GM18951 (cell line): Measurements from ENCODE around the gene STUB1.
"Not testable (repeated sequence)": the region's sequence is repeated elsewhere in the genome, so short reads cannot be mapped to it uniquely, and the experiment has no call there.

Experiments used
- POLR2A ChIP-seq: IDR thresholded peaks from 4 replicates; pipeline ENCODE4 v1.6.1; 2011; ENCODE audit warnings: mild to moderate bottlenecking; ENCODE audit not compliant: insufficient read length, insufficient read depth; ENCODE audit errors: extremely low read depth
- in situ Hi-C: fragments of 300-500 bp; cut with MboI; formaldehyde crosslinking; loops from one replicate; pipeline ENCODE4 v1.12.0; 2022; ENCODE audit warnings: low sequenced_read_pairs, mixed read lengths, inconsistent platforms; ENCODE audit not compliant: unreplicated experiment

Gene STUB1

GRCh38 chr16:683396-684070 is 3.3 kb downstream of the STUB1 start:
- in situ Hi-C loops: no loop called here
- TF ChIP-seq POLR2A: no peak

- TF ChIP-seq POLR2A: peak; percentile 92
- in situ Hi-C loops: no loop called here
Observed at GRCh38 chr16:684071-684794, 4.0 kb downstream of the STUB1 start, which contains the start of gene JMJD8. Gene JMJD8 (minus strand): TSS chr16:684334. CDS start chr16:684319, 15 bp downstream.

- TF ChIP-seq POLR2A: no peak
- in situ Hi-C loops: no loop called here
Observed at GRCh38 chr16:684961-685696, 4.9 kb downstream of the STUB1 start.

- in situ Hi-C loops: no loop called here
Observed at GRCh38 chr16:685967-686366, 5.8 kb downstream of the STUB1 start.

GRCh38 chr16:686459-687260 is 6.5 kb downstream of the STUB1 start:
- in situ Hi-C loops: no loop called here
- no peak for TF ChIP-seq POLR2A

More at GRCh38 chr16:685967-686366, 5.8 kb downstream of the STUB1 start:
- TF ChIP-seq POLR2A: no peak

GRCh38 chr16:687499-687898 is 7.3 kb downstream of the STUB1 start:
- TF ChIP-seq POLR2A: no peak
- in situ Hi-C loops: no loop called here

- in situ Hi-C loops: no loop called here
Observed at GRCh38 chr16:689175-689897, 9.1 kb downstream of the STUB1 start.

GRCh38 chr16:691242-691641 is 11.0 kb downstream of the STUB1 start:
- in situ Hi-C loops: not testable (repeated sequence)

More at GRCh38 chr16:689175-689897, 9.1 kb downstream of the STUB1 start:
- TF ChIP-seq POLR2A: no peak

- in situ Hi-C loops: no loop called here
Observed at GRCh38 chr16:692356-693108, 12.3 kb downstream of the STUB1 start.

GRCh38 chr16:693364-693763 is 13.2 kb downstream of the STUB1 start:
- in situ Hi-C loops: no loop called here
- no peak for TF ChIP-seq POLR2A

More at GRCh38 chr16:692356-693108, 12.3 kb downstream of the STUB1 start:
- TF ChIP-seq POLR2A: no peak

GRCh38 chr16:693766-694165 is 13.6 kb downstream of the STUB1 start:
- in situ Hi-C loops: no loop called here
- no peak for TF ChIP-seq POLR2A

- no peak for TF ChIP-seq POLR2A
- in situ Hi-C loops: no loop called here
Observed at GRCh38 chr16:694187-694862, 14.1 kb downstream of the STUB1 start.
